Activated naive CD4-positive, alpha-beta T cell (primary cell): ENCODE data around the gene PI4KA.
"Not testable (repeated sequence)": the region's sequence is repeated elsewhere in the genome, so short reads cannot be mapped to it uniquely, and the experiment has no call there.

Source experiments
- DNase-seq, 4 experiments: peaks; one replicate each; lab custom pipeline; 2025; lab: John Stamatoyannopoulos, UW

The PI4KA gene

DNA sequence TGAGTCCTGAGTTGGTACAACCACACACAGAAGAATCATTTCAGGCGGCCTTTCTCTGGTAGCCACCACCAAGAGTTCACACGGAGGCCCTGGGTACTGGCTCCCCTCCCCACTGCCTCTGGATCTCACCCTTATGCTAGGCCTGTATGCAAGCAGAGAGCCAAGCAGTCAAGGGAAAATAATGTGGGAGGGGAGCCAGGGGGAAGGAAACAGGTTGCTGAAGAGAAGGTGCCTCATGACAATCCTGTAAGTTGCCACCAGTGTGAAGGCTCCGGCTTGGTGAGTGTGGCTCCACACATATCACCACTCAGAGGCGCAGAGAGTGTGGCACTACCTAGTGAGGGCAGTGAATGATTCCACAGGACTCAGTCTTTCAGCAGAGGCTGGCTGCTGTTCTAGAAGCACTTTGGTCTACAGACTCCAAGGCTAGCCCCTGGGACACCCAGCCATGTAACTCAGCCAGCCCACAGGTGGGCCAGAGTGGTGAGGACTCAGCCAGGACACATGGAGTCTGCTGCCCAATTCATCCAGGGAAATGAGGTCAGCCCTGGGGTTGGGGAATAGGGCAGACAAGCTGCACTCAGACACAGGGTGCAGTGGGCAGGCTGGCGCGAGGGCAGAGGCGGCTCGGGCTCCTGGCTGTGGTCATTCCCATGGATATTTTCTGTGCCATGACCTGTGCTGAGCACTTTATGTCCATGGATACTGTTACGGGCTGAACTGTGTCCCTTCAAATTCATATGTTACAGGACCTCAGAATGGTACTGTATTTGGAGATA lies 133.7 kb downstream of the PI4KA start:
- DNase-seq: no peak

DNA sequence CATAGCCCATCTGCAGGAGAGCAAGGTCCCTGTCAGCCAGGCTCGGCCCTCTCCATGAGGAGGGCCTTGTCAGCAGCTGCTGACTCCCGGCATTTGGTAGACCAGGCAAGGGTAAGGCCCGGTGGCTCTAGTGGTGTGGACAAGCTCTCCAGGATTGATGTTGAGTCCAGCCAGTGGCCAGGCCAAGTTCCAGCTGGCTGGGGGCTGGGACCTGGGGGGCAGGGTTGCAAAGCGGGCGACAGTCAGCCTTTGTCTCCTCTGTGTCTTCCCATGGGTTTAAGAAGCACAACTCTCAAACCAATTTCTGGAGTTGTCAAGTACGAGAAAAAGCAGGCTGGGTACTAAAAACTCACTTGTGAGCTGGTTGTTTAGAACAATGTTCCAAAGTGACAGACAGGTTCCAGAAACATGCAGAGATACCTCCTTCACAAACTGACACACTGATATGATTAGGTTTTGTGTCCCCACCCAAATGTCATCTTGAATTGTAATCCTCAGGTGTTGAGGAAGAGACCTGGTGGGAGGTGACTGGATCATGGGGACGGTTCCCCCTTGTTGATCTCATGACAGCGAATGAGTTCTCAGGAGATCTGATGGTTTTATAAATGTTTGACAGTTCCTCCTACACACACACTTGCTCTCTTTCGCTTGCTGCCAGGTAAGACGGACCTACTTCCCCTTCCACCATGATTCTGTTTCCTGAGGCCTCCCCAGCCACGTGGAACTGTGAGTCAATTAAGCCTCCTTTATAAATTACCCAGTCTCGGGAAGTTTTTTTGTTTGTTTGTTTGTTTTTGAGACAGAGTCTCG lies 137.0 kb downstream of the PI4KA start:
- no peak for DNase-seq

DNA sequence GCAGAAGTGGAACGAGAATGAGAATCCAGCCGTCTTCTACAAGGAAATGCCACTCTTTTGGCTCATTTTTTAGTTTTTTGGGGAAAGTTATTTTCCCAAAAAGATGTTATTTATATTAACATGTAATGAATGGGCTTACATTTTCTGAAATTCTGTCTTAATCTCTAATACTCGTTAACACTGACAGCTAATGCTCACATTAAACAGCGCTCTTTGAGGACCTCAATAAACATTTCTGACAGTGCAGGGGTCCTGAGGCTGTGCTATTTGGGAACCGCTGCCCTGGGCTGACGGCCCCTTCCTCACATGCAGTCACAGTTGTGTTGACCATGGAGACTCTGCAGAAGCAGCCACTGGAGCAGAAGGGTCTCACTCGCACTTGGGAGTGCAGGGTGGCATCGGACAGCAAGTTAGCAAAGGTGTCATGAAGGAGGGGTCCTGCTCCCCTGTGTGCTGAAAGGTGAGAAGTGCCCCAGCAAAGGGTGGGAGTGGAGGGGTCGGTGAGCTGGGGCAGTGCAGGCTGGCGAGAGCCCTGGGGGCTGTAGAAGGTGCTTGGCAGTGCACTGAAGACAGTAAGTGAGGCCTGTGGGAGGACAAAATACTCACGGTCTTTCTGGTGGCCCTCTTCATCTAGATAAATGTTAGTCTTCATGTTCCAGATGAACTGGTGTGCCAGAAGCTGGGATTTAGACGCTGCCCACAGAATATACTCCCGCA lies 137.8 kb downstream of the PI4KA start:
- DNase-seq: no peak

DNA sequence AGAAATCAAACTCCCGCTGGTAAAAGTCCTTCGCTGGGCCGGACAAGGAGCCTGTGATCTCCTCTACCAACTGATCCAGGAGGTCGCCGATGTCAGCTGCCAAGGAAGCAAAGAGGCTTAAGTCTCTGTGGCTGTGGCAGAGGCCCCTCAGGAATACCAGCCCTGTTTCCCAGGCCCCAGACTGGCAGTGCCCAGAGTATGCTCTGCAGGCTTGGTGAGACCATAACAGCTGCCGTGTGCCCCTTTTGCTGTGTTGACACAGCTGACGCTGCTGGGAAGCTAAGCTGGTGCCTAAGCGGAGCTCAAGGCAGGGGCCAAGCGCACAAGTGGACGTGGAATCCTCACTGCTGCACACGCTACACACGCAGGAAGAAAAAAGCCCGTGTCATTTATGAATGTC lies 139.9 kb downstream of the PI4KA start:
- DNase-seq: not testable (repeated sequence)

DNA sequence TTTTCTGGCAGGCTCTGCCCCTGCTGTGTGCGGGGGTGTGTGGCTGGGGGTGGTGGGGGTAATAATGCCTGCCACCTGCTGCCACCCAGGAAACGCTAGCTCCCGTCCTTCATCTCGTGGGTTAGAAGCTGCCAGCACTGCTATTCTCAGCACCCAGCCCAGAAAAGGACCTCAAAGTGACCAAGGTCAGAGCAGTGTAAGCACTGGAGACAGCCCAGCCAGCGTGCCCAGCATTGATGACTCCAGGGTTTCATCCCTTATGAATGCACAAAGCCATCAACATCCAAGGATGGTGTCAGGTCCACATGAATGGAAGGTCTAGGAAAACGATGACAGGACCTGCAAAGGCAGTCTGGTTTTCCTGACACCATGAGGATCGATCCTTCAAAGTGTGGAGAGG lies 140.6 kb downstream of the PI4KA start:
- DNase-seq: not testable (repeated sequence)

DNA sequence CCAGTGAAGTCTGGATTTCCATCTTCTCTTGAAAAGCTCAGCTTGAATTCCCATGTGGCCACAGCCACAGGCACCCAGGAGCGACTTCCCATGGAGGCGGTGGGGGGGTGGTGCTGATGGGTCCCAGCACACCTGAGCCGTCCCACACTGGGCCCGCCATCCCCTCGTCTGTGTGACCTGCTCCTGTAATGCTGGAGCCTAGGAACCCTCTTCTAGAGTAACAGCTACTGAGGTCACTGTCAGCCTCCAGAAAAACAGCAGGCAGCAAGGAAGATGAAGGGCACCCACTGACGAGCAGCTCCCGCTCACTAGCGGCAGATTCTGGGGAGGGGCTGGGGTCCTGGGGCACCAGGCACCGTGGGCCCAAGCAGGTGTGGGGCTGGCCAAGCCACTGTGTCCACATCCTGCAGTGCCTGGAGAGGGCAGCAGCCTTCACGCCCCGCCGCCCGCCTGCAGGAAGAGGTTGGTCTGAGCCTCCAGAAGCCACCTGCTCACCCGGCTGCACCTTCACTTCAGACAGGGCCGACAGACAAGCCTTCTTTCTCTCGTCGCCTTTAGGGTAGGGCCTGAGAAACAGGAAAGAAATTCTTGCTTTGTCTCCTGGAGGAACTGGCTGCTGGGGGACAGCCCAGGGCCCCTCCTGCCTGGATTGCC lies 141.3 kb downstream of the PI4KA start:
- DNase-seq: not testable (repeated sequence)

DNA sequence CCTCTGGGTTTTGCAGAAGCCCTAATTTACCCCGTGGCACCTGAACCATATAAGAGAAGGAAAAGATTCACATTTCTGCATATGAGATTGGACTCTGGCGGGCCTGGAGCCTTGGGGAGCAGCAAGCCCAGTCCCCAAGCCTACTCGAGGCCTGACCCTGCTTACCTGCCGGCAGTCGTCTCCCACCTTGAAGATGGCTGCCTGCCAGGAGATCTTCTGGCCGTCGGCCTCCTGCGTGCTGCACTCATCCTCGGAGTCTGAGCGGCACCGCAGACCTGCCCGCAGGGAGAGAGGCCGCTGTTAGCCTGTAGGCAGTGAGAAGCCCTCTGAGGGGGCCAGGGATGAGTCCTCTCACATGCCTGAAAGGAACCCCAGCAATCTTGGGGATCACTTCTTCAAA lies 145.5 kb downstream of the PI4KA start:
- not testable (repeated sequence) for DNase-seq

DNA sequence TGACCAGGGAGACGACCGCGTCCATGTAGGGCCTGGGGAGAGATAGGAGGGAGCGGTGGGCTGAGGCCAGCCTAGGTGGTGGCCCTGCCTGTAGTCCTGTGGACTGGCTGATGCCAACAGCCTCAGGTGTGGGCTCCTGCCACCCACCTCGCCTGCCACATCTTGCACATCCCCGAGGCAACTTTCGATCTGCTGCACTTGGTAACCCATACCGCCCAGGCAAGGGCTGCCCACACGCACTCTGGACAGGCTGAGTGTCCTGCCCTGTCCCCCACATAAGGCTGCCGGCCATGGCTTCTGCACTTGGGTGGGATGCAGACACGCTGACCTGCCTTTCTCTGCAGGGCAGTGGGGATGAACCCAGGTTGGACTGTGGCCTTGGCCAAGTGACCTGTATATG lies 148.6 kb downstream of the PI4KA start:
- DNase-seq: not testable (repeated sequence)

DNA sequence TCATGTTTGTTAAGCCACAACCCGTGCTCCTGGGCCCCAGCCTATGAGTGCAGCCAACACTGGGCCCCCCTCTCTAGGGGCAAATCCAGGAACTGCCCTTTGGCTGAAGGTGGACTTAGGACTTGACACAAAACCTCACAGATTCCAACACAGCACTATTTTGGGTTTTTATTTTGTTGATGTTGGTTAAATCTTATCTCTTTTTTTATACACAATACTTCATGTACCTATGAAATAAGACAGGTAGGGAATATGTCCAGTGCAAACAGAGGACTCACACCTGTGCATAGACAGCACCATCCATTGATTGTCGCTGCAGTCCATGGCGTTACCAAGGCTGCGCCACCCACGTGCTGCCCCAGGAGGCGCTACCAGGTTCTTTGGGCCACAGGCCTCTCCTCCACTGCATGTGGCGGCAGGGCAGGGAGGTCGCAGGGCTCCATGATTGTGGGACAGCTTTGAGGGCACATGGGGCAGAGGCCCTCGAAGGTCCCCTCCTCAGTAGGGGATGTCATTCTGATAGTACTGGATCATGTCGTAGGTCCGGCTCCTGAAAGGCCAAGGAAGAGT lies 151.0 kb downstream of the PI4KA start:
- not testable (repeated sequence) for DNase-seq

DNA sequence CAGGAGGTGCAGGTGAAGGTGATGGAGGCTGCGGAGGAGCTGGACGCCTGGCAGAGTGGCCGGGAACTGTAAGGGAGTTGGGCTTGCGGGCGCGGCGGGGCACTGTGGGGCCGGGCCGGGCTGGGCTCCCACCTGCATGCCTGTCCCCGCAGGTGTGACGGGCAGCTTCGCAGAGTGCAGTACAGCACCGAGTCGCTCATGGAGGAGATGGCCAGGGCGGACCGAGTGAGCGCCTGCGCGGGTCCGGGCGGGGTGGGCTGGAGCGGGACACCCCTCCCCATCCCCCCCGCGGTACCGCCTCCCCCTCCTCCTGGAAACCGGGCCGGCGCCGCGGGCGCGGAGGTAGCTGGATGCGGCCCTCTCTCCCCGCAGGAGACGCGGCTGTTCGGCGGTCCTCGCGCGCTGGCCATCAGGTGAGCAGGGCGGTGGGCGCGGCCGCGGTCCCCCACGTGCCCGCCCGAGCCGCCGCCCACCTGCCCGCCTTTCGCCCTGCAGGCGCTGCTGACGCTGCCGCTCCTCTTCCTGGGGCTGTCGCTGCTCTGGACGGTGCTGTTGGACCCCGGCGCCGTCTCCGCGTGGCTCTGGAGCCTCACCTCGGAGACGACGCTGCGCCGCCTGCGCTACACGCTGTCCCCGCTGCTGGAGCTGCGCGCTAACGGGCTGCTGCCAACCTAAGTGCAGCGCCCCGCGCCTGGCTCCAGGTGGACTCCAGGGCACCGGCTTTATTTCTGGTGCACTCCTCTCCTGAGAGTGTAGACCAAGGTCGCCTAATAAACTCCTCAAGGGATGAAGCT lies 154.6 kb downstream of the PI4KA start:
- DNase-seq: peak in 1 of 4 experiments; percentile 13

DNA sequence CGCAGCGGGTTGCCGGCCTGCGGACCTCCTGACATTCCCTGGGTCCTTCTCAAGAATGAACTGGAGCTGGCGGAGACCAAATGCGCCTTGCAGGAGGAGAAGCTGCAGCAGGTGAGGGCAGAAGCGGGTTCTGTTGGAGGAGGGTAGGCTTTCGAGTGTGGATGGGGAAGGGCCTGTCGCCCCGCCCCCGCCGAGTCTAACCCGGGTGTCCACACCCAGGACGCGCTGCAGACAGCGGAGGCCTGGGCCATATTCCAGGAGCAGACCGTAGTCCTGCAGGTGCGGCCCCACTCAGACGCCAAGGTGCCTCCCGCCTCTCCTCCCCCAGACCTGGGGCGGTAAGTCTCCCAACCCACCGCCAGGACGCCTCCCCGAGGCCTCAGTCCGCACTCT lies 155.2 kb downstream of the PI4KA start:
- DNase-seq: not testable (repeated sequence)

DNA sequence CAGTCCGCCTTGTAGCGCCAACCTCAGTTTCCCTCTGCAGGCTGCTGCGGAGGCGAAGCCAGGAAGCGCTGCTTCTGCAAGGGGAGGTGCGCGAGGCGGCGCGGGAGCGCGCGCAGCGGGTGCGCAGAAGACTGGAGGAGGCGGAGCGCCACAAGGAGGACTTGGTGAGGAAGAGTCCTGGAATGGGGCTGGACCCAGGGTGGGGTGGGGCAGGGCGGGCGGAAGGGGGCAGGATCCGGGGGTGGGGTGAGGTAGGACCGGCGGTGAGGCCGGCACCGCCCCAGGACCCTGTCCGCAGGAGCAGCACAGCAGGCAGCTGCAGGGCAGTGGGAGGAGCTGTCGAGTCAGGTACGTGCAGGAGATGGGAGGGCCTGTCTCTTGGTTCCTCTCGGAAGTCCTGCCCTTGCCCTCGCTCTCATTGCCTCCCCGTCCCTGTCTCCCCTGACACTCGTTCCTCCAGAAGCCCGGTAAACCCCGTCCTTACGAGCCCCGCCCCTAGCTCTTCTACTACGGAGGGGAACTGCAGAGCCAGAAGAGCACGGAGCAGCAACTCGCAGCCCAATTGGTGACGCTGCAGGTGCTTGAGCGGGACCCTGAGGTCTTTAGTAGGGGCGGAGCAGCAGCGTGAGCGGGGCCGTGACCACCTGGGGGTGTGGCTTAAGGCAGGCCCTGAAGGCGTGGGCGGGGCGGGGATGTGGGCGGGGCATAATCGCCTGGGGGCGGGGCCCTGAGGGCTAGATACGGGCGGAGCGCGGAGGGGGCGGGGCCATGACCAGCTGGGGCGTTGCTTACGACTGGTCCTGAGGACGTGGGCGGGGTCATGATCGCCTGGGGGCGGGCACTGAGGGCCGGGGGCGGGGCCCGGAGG lies 155.8 kb downstream of the PI4KA start:
- DNase-seq: peak; percentile 96 to 99 (median 99)

DNA sequence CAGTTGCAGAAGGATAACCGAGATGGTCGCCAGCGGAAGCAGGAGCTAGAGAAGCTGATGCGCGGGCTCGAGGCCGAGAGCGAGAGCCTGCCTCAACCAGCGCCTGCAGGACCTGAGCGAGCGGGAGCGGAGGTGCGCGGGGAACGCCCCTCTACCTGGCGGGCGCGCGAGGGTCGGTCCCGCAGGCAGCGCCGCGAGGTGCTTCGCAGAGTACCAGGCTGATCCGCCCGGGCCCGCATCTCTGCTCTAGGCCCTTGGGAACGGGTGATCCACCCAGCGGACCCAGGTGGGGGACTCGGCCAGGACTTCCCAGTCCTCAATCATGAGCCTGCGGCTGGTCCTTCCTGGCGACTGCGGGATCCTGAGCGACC lies 156.5 kb downstream of the PI4KA start:
- DNase-seq: not testable (repeated sequence)

DNA sequence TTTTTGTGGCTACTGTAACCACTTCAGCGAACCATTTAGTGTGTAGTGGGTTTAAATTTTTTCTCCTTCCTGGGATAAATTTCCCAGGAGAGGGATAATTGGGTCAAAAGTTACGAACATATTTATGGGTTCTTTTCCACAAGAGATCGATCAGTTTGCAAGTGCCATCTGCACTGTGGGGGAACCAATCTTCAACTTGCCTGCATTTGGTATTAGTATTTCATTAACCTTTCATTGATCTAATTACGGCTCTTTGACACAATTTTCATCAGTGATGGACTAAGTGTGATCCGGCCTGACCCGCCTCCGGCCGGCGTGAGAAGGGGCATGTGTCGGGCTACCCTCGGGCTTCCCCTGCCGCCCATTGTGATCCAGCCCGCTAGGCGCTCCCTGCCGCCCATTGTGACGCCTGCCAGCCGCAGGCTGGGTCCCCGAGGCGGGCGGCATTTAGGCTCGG lies 156.9 kb downstream of the PI4KA start:
- not testable (repeated sequence) for DNase-seq

DNA sequence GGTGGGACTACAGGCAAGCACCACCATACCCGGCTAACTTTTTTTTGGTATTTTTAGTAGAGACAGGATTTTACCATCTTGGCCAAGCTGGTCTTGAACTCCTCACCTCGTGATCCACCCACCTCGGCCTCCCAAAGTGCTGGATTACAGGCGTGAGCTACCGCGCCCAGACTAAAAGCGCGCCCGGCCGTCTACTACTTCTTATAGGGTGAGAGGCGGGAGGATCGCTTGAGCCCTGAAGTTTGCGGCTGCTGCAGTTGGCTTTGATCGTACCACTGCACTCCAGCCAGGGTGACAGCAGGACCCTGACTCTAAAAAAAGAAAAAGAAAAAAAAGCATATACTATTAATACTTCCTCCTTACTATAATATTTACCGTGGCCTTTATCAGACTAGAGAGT lies 158.3 kb downstream of the PI4KA start:
- DNase-seq: not testable (repeated sequence)

DNA sequence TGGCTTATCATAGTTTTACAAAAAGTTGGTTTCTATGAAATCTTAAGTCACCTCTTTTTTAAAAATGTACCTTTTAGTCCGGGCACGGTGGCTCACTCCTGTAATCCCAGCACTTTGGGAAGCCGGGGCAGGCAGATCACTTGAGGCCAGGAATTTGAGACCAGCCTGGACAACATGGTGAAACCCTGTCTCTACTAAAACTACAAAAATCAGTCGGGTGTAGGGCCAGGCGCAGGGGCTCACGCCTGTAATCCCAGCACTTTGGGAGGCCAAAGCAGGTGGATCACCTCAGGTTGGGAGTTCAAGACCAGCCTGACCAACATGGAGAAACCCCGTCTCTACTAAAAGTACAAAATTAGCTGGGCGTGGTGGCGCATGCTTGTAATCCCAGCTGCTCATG lies 158.8 kb downstream of the PI4KA start:
- DNase-seq: not testable (repeated sequence)

DNA sequence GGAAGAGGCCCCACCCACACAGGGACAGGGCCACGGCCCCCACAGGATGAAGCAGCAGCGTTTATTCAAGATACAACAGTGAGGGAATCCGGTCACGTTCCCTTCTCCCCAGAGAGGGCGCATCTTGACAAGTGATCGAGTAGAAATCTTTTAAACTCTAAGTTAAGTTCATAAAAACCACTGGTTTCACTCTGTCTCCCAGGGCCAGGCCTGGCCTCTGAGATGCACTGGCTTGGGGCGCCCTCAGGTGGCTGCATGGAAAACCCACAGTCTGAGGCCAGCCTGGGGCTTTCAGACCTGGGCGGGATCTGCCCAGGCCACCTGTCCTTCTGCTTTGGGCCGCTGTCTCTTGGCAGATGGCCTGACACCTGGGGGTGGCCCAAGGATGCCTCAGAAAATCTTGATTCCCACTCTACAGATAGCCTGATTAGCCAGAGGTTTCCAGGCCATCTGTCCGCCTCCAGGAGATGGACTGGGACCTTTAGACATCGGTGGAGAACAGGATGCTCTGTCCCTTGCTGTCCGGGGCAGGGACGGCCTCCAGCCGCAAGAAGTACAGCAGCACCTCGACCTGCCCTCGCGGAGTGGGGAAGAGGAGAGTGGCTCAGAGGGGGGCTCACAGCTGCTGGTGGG lies 161.0 kb downstream of the PI4KA start:
- DNase-seq: peak in 3 of 4 experiments; percentile 22 to 59 (median 25)

DNA sequence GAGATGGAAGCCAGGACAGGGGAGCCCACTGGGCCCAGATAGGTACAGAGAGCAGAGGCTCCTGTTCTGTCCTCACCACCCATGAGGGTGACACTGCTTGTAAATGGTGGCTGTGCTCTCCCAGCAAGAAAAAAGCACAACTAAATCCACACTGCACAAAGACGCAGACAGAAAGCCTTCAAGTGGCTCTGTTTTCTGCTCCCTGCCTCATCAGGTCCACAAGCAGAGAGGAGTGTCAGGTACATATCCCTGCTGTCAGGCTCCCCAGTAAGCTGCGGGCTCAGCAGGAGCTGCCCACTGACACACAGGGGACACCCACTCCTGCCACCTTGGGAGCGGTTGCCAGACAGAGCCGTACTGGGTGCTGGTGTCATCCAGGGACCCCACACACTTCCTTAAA lies 162.6 kb downstream of the PI4KA start:
- DNase-seq: not testable (repeated sequence)

DNA sequence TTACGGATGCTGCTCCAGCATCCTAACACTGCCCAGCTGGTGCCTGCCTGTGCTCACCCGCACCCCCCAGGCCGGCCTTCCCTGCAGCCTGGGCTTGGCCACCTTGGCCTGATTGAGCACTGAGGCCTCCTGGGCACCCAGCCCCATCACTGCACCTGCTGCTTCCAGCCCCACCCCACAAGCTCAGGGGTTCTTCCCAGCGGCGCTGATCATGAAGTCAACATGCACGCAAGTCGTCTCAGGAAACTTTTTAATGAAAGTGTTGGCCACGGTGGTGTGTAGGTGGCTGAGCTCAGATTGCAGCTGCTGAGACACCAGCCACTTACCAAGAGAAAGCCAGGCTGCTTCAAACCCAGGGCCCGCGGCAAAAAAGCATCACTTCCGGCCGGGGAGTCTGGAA lies 163.4 kb downstream of the PI4KA start:
- not testable (repeated sequence) for DNase-seq
